HEK293T (cell line): ENCODE measurements around the gene PRDM16.

Source experiments
- FOXM1 ChIP-seq: fragments of 450-650 bp; IDR thresholded peaks from 2 replicates; pipeline ENCODE4 v1.6.1; 2017; ENCODE audit warnings: mild to moderate bottlenecking, borderline replicate concordance
- NFRKB ChIP-seq: fragments of 450-650 bp; IDR thresholded peaks from 2 replicates; pipeline ENCODE4 v1.6.1; 2016; ENCODE audit warnings: mild to moderate bottlenecking, moderate library complexity
- SP1 ChIP-seq: fragments of 450-650 bp; IDR thresholded peaks from 2 replicates; pipeline ENCODE4 v1.6.1; 2017
- TARDBP ChIP-seq: fragments of 450-650 bp; IDR thresholded peaks from 2 replicates; pipeline ENCODE4 v1.6.1; 2016

DNA sequence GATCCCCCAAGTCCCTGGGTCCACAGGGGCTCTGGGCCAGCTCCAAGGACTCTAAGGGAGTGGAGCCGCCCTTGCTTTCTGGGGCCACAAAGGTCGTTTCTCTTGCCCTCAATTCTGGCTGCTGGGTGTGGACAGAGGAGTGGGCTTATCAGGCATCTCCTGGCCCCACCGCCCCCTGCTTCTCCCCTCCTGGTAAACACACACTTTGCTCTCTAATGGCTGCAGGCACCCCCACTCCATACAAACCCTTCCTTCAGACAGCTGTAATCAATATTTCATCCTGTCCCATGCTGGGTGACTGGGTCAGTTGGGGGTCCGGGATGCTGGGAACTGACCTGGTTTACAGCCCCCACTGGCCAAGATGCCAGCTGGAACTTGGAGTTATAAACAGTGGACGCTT is 67.5 kb downstream of the PRDM16 start:
- TF ChIP-seq NFRKB (no peak), FOXM1 (no peak), SP1 (no peak), TARDBP (no peak)
